Gastrocnemius medialis (tissue), 4 donors: ENCODE measurements around the gene DNAJC30.

Experiments
- CTCF ChIP-seq, 5 experiments: fragments of 450-650 bp in 3 of 5; fragments of 200-600 bp in 2 of 5; sonication (generic) in 2 of 5; IDR thresholded peaks in 4 of 5; conservative IDR thresholded peaks in 1 of 5; 1 replicate in 4 of 5; 2 replicates in 1 of 5; pipeline ENCODE4 v1.5.1; 2016 to 2019; ENCODE audit warnings: antibody characterized with exemption in 5 of 5, mild to moderate bottlenecking in 3 of 5, moderate library complexity in 3 of 5
- POLR2A ChIP-seq, 2 donors: fragments of 450-650 bp; IDR thresholded peaks; one replicate each; pipeline ENCODE4 v1.6.1; 2017; ENCODE audit warnings: antibody characterized with exemption in 2 of 2, mild to moderate bottlenecking in 2 of 2, moderate library complexity in 2 of 2

- TF ChIP-seq CTCF (IDR thresholded peaks at IDR 0.05 in 4 of 5, conservative IDR thresholded peaks at IDR 0.05 in 1 of 5) (no peak), POLR2A (IDR thresholded peaks at IDR 0.05) (no peak)
Observed at GRCh38 chr7:73727952-73728351, 44.7 kb upstream of the DNAJC30 start.
